ENCODE data around the gene PRKG1. TPM values are rescaled to one million over a fixed set of nuclear protein-coding genes. Genes with fewer than 3 reads are reported as not detected.

PRKG1 gene
- total and polyA plus RNA-seq, 2 of the 8 experiments (the other 6 are each of a cell fraction or from before 2014, with no cell fraction given): 4.2 to 15.2 TPM

- no peak overlapping the region for H3K56ac ChIP-seq (replicated peaks; ENCODE audit: insufficient read length, low read depth, low read length)
- no peak overlapping the region for H3K4me3 ChIP-seq (ENCODE audit: extremely low read depth in 1 of 4, insufficient read depth in 2 of 4, low read depth in 3 of 4, low read length in 4 of 4)
- no peak overlapping the region for H3K4ac ChIP-seq (replicated peaks; ENCODE audit: insufficient read length, low read depth, low read length)
- CTCF ChIA-PET (ENCODE audit: partially characterized antibody): no interaction called here
- no peak overlapping the region for H3K18ac ChIP-seq (ENCODE audit: extremely low read depth, low read length)
- FAIRE-seq (no peak), DNase-seq (ENCODE audit: low read depth in 1 of 2, low spot score in 2 of 2) (no peak)
- H3K79me2 ChIP-seq (ENCODE audit: control insufficient read depth in 1 of 2, insufficient read depth in 2 of 2, low read length in 2 of 2): no peaks in the 10 kb centered on the region
- H4K91ac ChIP-seq (replicated peaks; ENCODE audit: insufficient read length, low read length): no peak overlapping the region
- no peak overlapping the region for H3K4me2 ChIP-seq (ENCODE audit: insufficient read depth in 1 of 2, low read depth in 2 of 2, low read length in 2 of 2)
- no peaks in the 10 kb centered on the region for H4K20me1 ChIP-seq (replicated peaks in 1 of 2; ENCODE audit: control insufficient read depth in 1 of 2, insufficient read depth in 2 of 2, low read length in 2 of 2)
- no peak overlapping the region for H3K9ac ChIP-seq (replicated peaks in 1 of 4; ENCODE audit: extremely low read depth in 1 of 4, low read depth in 3 of 4, low read length in 3 of 4)
- no peak overlapping the region for H4K5ac ChIP-seq (ENCODE audit: insufficient read length, low read depth, low read length)
- no peak overlapping the region for H2BK120ac ChIP-seq (replicated peaks; ENCODE audit: low read depth, low read length)
- no peak overlapping the region for H2BK5ac ChIP-seq (ENCODE audit: low read depth, low read length)
- no peaks in the 10 kb centered on the region for H3K9me3 ChIP-seq (ENCODE audit: insufficient read depth in 2 of 2, low read depth in 1 of 2, low read length in 1 of 2)
- POLR2A ChIA-PET (ENCODE audit: partially characterized antibody): no interaction called here
- H3K27me3 ChIP-seq (replicated peaks in 1 of 4; ENCODE audit: control insufficient read depth in 3 of 4, extremely low read depth in 1 of 4, insufficient read depth in 3 of 4, low read length in 3 of 4): no peaks in the 10 kb centered on the region
- H3K4me1 ChIP-seq (replicated peaks in 1 of 4; ENCODE audit: control insufficient read depth in 3 of 4, insufficient read depth in 4 of 4, low read length in 3 of 4): peaks cover 0 to 2% (median under 1%) of the 10 kb centered on the region in 4 experiments; a peak in 3 of 7 replicates
- H3K36me3 ChIP-seq (ENCODE audit: control insufficient read depth in 2 of 4, insufficient read depth in 4 of 4, low read length in 3 of 4): no peaks in the 10 kb centered on the region
- no peaks in the 10 kb centered on the region for H3K79me1 ChIP-seq (ENCODE audit: low read depth, low read length)
- H2BK15ac ChIP-seq (ENCODE audit: low read length): no peak overlapping the region
- no peak overlapping the region for H2AFZ ChIP-seq (ENCODE audit: low read length)
- no peak overlapping the region for H3K27ac ChIP-seq (ENCODE audit: low read depth, low read length)
- no peak overlapping the region for H2AK5ac ChIP-seq (ENCODE audit: low read depth, low read length)
- H3K23ac ChIP-seq (ENCODE audit: insufficient read length): no peak overlapping the region
- H3K14ac ChIP-seq (ENCODE audit: insufficient read length): no peak overlapping the region
- 89% methylated on average over 1 of the region's 1 CpG; no CpG with 5 or more reads in 1 of the 2 experiments for WGBS, 2 experiments (ENCODE audit: extremely low coverage in 1 of 2, insufficient coverage in 1 of 2, insufficient read length in 1 of 2, insufficient replicate concordance in 2 of 2, low coverage in 1 of 2, low lambda C conversion rate in 2 of 2, missing lambda C conversion rate in 1 of 2)
- H2BK12ac ChIP-seq (ENCODE audit: low read depth, low read length): no peak overlapping the region
- no peak overlapping the region for H4K8ac ChIP-seq (ENCODE audit: extremely low read depth, insufficient read depth, low read length)
- H2BK20ac ChIP-seq (ENCODE audit: low read length): no peak overlapping the region
- H3K23me2 ChIP-seq (ENCODE audit: low read depth, low read length): no peaks in the 10 kb centered on the region
- no peak for TF ChIP-seq BACH1 (IDR thresholded peaks at IDR 0.05; ENCODE audit: low read length)
- no peak for TF ChIP-seq ZNF274 (IDR thresholded peaks at IDR 0.05; ENCODE audit: borderline replicate concordance, extremely low read depth, low read length)
- TF ChIP-seq TEAD4 (IDR thresholded peaks at IDR 0.05; ENCODE audit: low read depth, low read length): no peak
- TF ChIP-seq SAP30 (IDR thresholded peaks at IDR 0.05; ENCODE audit: insufficient read depth, insufficient replicate concordance, low read length): no peak
- no peak for TF ChIP-seq ATF2 (IDR thresholded peaks at IDR 0.05; ENCODE audit: low read length)
- TF ChIP-seq RBBP5 (IDR thresholded peaks at IDR 0.05; ENCODE audit: borderline replicate concordance, low read depth, low read length): no peak
- TF ChIP-seq RAD21 (IDR thresholded peaks at IDR 0.05 in 1 of 2, conservative IDR thresholded peaks at IDR 0.05 in 1 of 2; ENCODE audit: low read depth in 2 of 2, low read length in 2 of 2): no peak
- TF ChIP-seq RNF2 (IDR thresholded peaks at IDR 0.05; ENCODE audit: borderline replicate concordance, low read depth, low read length, missing control alignments, poor library complexity, severe bottlenecking): no peak
- TF ChIP-seq KDM5A (IDR thresholded peaks at IDR 0.05; ENCODE audit: low read length): no peak
- TF ChIP-seq CTBP2 (IDR thresholded peaks at IDR 0.05; ENCODE audit: borderline replicate concordance, insufficient read depth, insufficient read length, low read length): no peak
Observed at GRCh38 chr10:51302316-51302715, 228.0 kb downstream of the PRKG1 start.

Data from H1 (cell line).